Colonic mucosa (tissue), 4 donors: ENCODE data around the gene MYL12A. TPM values are rescaled to one million over a fixed set of nuclear protein-coding genes. Genes with fewer than 3 reads are reported as not detected.

Experiments used
- DNase-seq: peaks from one replicate; pipeline ENCODE4 v3.0.0-alpha.2; 2020
- H3K27ac ChIP-seq: fragments of 200-600 bp; one replicate; pipeline ENCODE4 v1.8.0; 2021
- H3K27me3 ChIP-seq: fragments of 200-600 bp; one replicate; pipeline ENCODE4 v1.8.0; 2021
- H3K36me3 ChIP-seq: fragments of 200-600 bp; one replicate; pipeline ENCODE4 v1.8.0; 2021
- H3K4me1 ChIP-seq: fragments of 200-600 bp; one replicate; pipeline ENCODE4 v1.8.0; 2021; ENCODE audit warnings: mild to moderate bottlenecking
- H3K4me3 ChIP-seq: fragments of 200-600 bp; one replicate; pipeline ENCODE4 v1.8.0; 2021
- H3K9ac ChIP-seq, 2 donors: one replicate each; pipeline ENCODE4 v1.7.0; 2013; ENCODE audit warnings: control low read depth in 2 of 2, low read depth in 2 of 2, low read length in 2 of 2
- H3K9me3 ChIP-seq: fragments of 200-600 bp; one replicate; pipeline ENCODE4 v1.8.0; 2021
- intact Hi-C: fragments of 100-400 bp; cut with DNase I; formaldehyde crosslinking; loops from one replicate; pipeline ENCODE4 v1.14.1; 2022
- total RNA-seq, 2 donors: library from RNA; stranded (reverse); fragmentation: NEBNext Ultra II Directional in 1 of 2; extraction: Animal tissue kit (Norgen Biotek cat#: 25700) in 1 of 2; gene quantifications; one replicate each; pipeline ENCODE4 v1.2.1, GENCODE V29; 2021
- TF ChIP-seq, protein P1 (sequence below): fragments of 200-600 bp; IDR thresholded peaks from one replicate; pipeline ENCODE4 v1.8.0; 2022; ENCODE audit warnings: antibody characterized with exemption, mild to moderate bottlenecking
- donor health status: healthy.
- donor health status: DM: no; HTN: no; CAD: no.
- donor health status: DM: no; HTN: no; CAD: no.

Gene MYL12A
- total RNA-seq, 2 donors from 2014 or later = 338 to 537 TPM

DNA sequence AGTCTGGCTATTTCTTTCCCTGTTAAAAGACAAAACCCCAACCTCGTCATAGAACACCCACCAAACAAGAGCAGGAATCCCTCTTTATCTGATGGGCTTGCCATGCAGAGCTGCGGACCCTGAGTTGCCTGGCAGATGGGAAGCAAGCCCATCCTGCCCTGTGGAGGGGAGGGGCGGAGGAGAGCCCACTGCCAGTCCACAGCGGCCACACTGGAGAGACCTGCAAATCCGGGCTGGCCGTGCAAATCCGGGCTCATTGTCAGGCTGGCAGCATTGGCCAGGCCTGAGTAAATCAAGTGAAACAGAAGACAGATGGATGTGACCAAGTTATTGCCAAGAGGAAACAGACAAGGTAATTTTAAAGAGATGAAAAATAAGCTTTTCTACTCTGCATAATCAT is 36.3 kb downstream of the MYL12A start:
- intact Hi-C loops = loop anchor here (5.0 to 10.0 kb wide), 5 partner anchors 61 to 581 kb away; no protein-coding TSS in a partner anchor
- Histone ChIP-seq H3K36me3 (no peaks in the 10 kb centered on the region), H3K27ac (no peak overlapping the region), H3K9me3 (no peaks in the 10 kb centered on the region), H3K27me3 (no peaks in the 10 kb centered on the region), H3K4me1 (no peaks in the 10 kb centered on the region), H3K9ac (no peak overlapping the region), H3K4me3 (no peak overlapping the region)
- TF ChIP-seq, protein P1, sequence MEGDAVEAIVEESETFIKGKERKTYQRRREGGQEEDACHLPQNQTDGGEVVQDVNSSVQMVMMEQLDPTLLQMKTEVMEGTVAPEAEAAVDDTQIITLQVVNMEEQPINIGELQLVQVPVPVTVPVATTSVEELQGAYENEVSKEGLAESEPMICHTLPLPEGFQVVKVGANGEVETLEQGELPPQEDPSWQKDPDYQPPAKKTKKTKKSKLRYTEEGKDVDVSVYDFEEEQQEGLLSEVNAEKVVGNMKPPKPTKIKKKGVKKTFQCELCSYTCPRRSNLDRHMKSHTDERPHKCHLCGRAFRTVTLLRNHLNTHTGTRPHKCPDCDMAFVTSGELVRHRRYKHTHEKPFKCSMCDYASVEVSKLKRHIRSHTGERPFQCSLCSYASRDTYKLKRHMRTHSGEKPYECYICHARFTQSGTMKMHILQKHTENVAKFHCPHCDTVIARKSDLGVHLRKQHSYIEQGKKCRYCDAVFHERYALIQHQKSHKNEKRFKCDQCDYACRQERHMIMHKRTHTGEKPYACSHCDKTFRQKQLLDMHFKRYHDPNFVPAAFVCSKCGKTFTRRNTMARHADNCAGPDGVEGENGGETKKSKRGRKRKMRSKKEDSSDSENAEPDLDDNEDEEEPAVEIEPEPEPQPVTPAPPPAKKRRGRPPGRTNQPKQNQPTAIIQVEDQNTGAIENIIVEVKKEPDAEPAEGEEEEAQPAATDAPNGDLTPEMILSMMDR = no peak
- no peak for DNase-seq

DNA sequence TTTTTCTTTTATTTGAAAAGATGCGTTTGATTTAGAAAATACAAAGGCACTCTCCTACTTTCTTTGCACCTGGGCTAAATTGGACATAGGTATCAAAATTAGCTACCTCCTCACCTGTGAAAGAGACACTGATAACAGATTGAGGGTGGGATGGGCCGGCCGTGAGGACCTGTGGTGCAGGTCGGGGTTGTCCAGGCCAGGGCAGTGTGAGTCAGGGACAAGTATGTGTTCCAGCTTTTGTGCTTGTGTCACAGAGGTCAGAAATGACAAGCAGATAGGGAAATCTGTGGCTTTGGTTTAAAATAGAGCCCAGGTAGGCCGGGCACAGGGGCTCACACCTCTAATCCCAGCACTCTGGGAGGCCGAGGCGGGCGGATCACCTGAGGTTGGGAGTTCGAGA is 36.9 kb downstream of the MYL12A start:
- Histone ChIP-seq H3K36me3 (no peaks in the 10 kb centered on the region), H3K9me3 (no peaks in the 10 kb centered on the region), H3K4me3 (no peak overlapping the region), H3K27me3 (no peaks in the 10 kb centered on the region), H3K4me1 (no peaks in the 10 kb centered on the region), H3K9ac (no peak overlapping the region), H3K27ac (no peak overlapping the region)
- TF ChIP-seq, protein P1 = no peak
- intact Hi-C loops = loop anchor here (5.0 to 10.0 kb wide), 5 partner anchors 60 to 580 kb away; no protein-coding TSS in a partner anchor
- DNase-seq = no peak

- intact Hi-C loops = loop anchor here (5.0 to 10.0 kb wide), 3 partner anchors 59 to 716 kb away; no protein-coding TSS in a partner anchor
- Histone ChIP-seq H3K4me1 (no peaks in the 10 kb centered on the region), H3K27ac (no peak overlapping the region), H3K4me3 (no peak overlapping the region), H3K27me3 (no peaks in the 10 kb centered on the region), H3K36me3 (no peaks in the 10 kb centered on the region), H3K9ac (no peak overlapping the region), H3K9me3 (no peaks in the 10 kb centered on the region)
- TF ChIP-seq, protein P1 = no peak
- no peak for DNase-seq
Observed at GRCh38 chr18:3286159-3286558, 38.6 kb downstream of the MYL12A start.

GRCh38 chr18:3293196-3293951 is 45.8 kb downstream of the MYL12A start:
- DNase-seq = no peak

DNA sequence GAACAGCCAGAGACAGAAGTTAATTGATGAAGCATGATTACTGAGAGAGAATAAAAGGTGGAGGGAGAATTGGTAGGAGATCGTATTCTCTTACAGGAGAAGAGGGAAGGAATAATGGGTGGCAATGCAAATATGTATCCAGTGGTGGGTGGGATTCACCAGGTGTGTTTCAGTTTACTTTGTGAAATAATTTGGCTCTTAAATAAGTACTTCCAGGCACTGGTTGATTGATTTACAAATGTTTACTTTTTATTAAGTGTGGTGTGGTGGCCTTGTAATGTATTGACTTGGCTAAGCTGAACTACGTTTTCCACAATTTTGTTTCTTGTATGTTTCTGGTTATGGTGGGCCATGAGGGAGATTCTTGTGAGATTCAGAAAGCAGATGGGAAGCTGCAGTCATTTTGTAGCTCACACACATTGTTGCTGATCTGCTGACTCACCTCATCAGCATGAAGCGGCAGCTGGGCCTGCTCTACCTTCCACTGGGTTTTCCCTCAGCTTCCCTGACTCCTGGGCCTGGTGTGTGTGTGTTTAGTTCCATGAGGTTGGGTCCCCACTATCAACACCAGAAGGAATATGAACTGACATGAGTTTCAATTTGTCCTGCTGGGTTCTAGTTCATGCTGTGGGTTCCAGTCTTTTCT is 47.0 kb downstream of the MYL12A start:
- no peak overlapping the region for H3K9ac ChIP-seq
- no peaks in the 10 kb centered on the region for H3K4me1 ChIP-seq
- H3K27me3 ChIP-seq = no peaks in the 10 kb centered on the region
- DNase-seq = no peak
- no peaks in the 10 kb centered on the region for H3K36me3 ChIP-seq
- no peak overlapping the region for H3K4me3 ChIP-seq
- TF ChIP-seq, protein P1 = no peak
- intact Hi-C loops = loop anchor here (5.0 kb wide), 1 partner anchor 373 kb away; no protein-coding TSS in a partner anchor
- H3K9me3 ChIP-seq = no peaks in the 10 kb centered on the region
- no peak overlapping the region for H3K27ac ChIP-seq

More at GRCh38 chr18:3293196-3293951, 45.8 kb downstream of the MYL12A start:
- Histone ChIP-seq H3K9me3 (no peaks in the 10 kb centered on the region), H3K27ac (no peak overlapping the region), H3K9ac (no peak overlapping the region), H3K27me3 (no peaks in the 10 kb centered on the region), H3K4me3 (no peak overlapping the region), H3K4me1 (no peaks in the 10 kb centered on the region), H3K36me3 (no peaks in the 10 kb centered on the region)
- intact Hi-C loops = no loop called here
- TF ChIP-seq, protein P1 = no peak
